ENCODE results near the gene IL1R1.

GRCh38 chr2:102147935-102148334 lies 5.4 kb downstream of the IL1R1 start:
- TF ChIP-seq CTCF (conservative IDR thresholded peaks at IDR 0.05; ENCODE audit: low read length) (no peak), EZH2phosphoT487 (IDR thresholded peaks at IDR 0.05; ENCODE audit: borderline replicate concordance, low read depth, low read length) (no peak)

Measured in OCI-LY7 (cell line).